ENCODE measurements around the gene NXPH3.

NXPH3 gene

GRCh38 chr17:49592263-49592662 lies 16.6 kb downstream of the NXPH3 start:
- no peak for DNase-seq (ENCODE audit: low read depth)

GRCh38 chr17:49595328-49595727 lies 19.7 kb downstream of the NXPH3 start:
- DNase-seq (ENCODE audit: low read depth) = no peak

- no peak for DNase-seq (ENCODE audit: low read depth)
Observed at GRCh38 chr17:49595980-49596379, 20.3 kb downstream of the NXPH3 start.

- DNase-seq (ENCODE audit: low read depth) = no peak
Observed at GRCh38 chr17:49596613-49597244, 21.1 kb downstream of the NXPH3 start.

- no peak for DNase-seq (ENCODE audit: low read depth)
Observed at GRCh38 chr17:49597436-49597835, 21.8 kb downstream of the NXPH3 start.

GRCh38 chr17:49597928-49598655 lies 22.4 kb downstream of the NXPH3 start:
- no peak for DNase-seq (ENCODE audit: low read depth)

- no peak for DNase-seq (ENCODE audit: low read depth)
Observed at GRCh38 chr17:49598918-49599317, 23.2 kb downstream of the NXPH3 start.

- no peak for DNase-seq (ENCODE audit: low read depth)
Observed at GRCh38 chr17:49600949-49601348, 25.3 kb downstream of the NXPH3 start.

- no peak for DNase-seq (ENCODE audit: low read depth)
Observed at GRCh38 chr17:49602783-49603182, 27.1 kb downstream of the NXPH3 start.

GRCh38 chr17:49603238-49603637 lies 27.6 kb downstream of the NXPH3 start:
- no peak for DNase-seq (ENCODE audit: low read depth)

- DNase-seq (ENCODE audit: low read depth) = no peak
Observed at GRCh38 chr17:49603720-49604119, 28.0 kb downstream of the NXPH3 start.

GRCh38 chr17:49604314-49604869 lies 28.7 kb downstream of the NXPH3 start:
- no peak for DNase-seq (ENCODE audit: low read depth)

GRCh38 chr17:49610883-49611584 lies 35.4 kb downstream of the NXPH3 start:
- DNase-seq (ENCODE audit: low read depth) = no peak

- DNase-seq (ENCODE audit: low read depth) = no peak
Observed at GRCh38 chr17:49612726-49613125, 37.1 kb downstream of the NXPH3 start.

- DNase-seq (ENCODE audit: low read depth) = no peak
Observed at GRCh38 chr17:49613182-49613800, 37.6 kb downstream of the NXPH3 start.

- DNase-seq (ENCODE audit: low read depth) = no peak
Observed at GRCh38 chr17:49616086-49616485, 40.4 kb downstream of the NXPH3 start.

- DNase-seq (ENCODE audit: low read depth) = peak; percentile 64
Observed at GRCh38 chr17:49616601-49617131, 41.0 kb downstream of the NXPH3 start.

- no peak for DNase-seq (ENCODE audit: low read depth)
Observed at GRCh38 chr17:49618028-49618611, 42.4 kb downstream of the NXPH3 start.

- no peak for DNase-seq (ENCODE audit: low read depth)
Observed at GRCh38 chr17:49621420-49621819, 45.7 kb downstream of the NXPH3 start.

GRCh38 chr17:49621946-49622529 lies 46.4 kb downstream of the NXPH3 start:
- DNase-seq (ENCODE audit: low read depth) = no peak

GRCh38 chr17:49624896-49625295 lies 49.2 kb downstream of the NXPH3 start:
- peak; percentile 34 for DNase-seq (ENCODE audit: low read depth)

All from GM04504 (cell line).